Measurements from ENCODE around the gene LIMK1. TPM values are rescaled to one million over a fixed set of nuclear protein-coding genes. Genes with fewer than 3 reads are reported as not detected.
"Not testable (repeated sequence)": the region's sequence is repeated elsewhere in the genome, so short reads cannot be mapped to it uniquely, and the experiment has no call there.

LIMK1 gene
- total RNA-seq, 1 donor from 2014 or later, result 17.6 TPM

DNA sequence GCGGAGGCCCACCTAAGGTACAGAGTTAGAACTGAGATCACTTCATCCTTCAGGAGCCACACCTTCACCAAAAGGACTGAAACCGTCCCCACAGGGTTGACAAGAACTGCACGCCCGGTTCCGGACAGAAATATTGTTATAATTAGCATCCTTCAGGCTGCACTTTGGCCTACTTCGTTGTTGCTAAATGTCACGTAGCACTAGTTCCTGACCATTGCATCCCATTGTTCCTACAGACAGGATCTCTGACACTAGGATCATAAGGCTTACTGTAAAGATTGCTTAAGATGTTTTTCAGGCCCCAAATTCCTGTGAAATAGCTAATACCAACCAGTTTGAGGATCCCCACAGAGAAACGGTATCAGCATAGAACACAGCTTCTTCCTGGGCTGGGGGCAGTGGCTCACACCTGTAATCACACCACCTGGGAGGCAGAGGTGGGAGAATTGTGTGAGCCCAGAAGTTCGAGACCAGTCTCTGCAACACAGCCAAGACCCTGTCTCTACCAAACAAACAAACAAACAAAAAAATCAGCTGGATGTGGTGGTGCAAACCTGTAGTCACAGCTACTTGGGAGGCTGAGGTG lies 72.3 kb downstream of the LIMK1 start:
- intact Hi-C loops (cut with DNase I), result loop anchor here (10.0 kb wide), 1 partner anchor 231 kb away; no protein-coding TSS in a partner anchor
- DNase-seq (ENCODE audit: low spot score), result no peak
- ATAC-seq, result no peak

GRCh38 chr7:74157605-74158004 lies 74.0 kb downstream of the LIMK1 start:
- intact Hi-C loops (cut with DNase I), result loop anchor here (10.0 kb wide), 1 partner anchor 233 kb away; no protein-coding TSS in a partner anchor
- ATAC-seq, result no peak
- no peak for DNase-seq (ENCODE audit: low spot score)

DNA sequence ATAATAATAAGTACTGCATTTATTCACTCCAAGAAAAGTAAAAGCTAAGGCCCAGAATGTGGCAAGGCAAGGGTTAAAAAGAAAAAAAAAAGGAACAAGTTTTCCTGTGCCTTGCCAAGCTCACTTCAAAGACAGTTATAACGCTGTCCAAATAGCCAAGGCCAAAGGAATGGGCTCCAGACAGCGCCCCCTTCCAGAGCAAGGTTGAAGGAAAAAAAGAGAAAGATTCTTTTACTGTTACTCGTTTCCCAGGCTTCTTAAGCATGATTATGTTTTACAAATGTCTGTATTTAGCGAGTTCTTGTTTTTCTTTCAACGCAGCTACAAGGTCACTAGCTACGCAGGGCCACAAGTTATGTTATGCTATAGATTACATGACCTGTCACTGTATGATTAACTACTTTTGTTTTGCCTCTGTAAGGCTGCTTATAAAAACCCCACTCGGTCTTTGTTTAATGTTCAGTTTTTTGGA lies 81.4 kb downstream of the LIMK1 start:
- no peak for ATAC-seq
- intact Hi-C loops (cut with DNase I), result no loop called here
- no peak for DNase-seq (ENCODE audit: low spot score)

DNA sequence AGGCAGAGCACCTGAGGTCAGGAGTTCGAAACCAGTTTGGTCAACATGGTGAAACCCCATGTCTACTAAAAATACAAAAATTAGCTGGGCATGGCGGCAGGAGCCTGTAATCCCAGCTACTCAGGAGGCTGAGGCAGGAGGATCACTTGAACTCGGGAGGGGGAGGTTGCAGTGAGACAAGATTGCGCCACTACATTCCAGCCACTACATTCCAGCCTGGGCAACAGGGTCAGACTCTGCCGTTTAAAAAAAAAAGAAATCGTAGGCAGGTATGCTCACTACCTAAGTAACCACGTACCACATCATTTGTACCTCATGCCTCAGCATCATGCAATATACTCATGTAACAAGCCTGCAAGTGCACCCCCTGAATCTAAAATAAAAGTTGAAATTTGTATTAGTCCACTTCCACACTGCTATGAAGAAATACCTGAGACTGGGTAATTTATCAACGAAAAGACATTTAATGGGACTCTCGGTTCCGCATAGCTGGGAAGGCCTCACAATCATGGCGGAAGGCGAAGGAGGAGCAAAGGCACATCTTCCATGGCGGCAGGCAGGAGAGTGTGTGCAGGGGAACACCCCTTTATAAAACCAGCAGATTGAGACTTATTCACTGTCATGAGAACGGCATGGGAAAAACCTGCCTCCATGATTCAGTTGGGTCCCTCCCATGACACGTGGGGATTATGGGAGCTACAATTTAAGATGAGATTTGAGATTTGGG lies 82.4 kb downstream of the LIMK1 start:
- intact Hi-C loops (cut with DNase I), result no loop called here
- DNase-seq (ENCODE audit: low spot score) (no peak), ATAC-seq (no peak)

DNA sequence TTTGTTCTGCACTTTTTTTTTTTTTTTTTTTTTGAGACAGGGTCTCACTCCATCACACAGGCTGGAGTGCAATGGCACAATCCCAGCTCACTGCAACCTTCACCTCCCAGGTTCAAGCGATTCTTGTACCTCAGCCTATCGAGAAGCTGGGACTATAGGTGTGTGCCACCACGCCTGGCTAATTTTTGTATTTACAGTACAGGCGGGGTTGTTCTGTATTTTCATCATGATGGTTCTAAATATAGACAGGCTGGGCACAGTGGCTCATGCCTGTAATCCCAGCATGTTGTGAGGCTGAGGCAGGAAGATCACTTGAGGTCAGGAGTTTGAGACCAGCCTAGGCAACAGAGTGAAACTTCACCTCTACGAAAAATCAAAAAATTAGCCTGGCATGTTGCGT lies 83.7 kb downstream of the LIMK1 start:
- intact Hi-C loops (cut with DNase I); DNase-seq (ENCODE audit: low spot score); ATAC-seq: not testable (repeated sequence)

Other genes with a start within 250 kb of the LIMK1 start
- 6.2 TPM for gene METTL27, start 241.3 kb upstream of the LIMK1 start, total RNA-seq
- gene TMEM270, start 222.6 kb upstream of the LIMK1 start, total RNA-seq, result not detected
- gene ELN, start 55.6 kb upstream of the LIMK1 start, total RNA-seq, result 62.8 TPM
- gene EIF4H, start 90.6 kb downstream of the LIMK1 start, total RNA-seq, result 213 TPM
- gene LAT2, start 126.2 kb downstream of the LIMK1 start, total RNA-seq, result 12.5 TPM
- gene RFC2, start 170.6 kb downstream of the LIMK1 start, total RNA-seq, result 17.1 TPM
- gene CLIP2, start 205.6 kb downstream of the LIMK1 start, total RNA-seq, result 58.4 TPM

All from sciatic nerve (tissue), 2 donors.